M059J (cell line): ENCODE data around the gene OR6Y1. TPM values are rescaled to one million over a fixed set of nuclear protein-coding genes. Genes with fewer than 3 reads are reported as not detected.

Experiments
- DNase-seq: peaks from one replicate; pipeline ENCODE4 v3.0.0-alpha.2; 2012; ENCODE audit warnings: low read depth
- total RNA-seq: library from RNA; depleted of rRNA; stranded (reverse); fragments of >200 nt; shearing (Covaris generic); gene quantifications from 2 replicates; pipeline ENCODE4 v1.2.3, GENCODE V29; 2014; rRNA removed

Gene OR6Y1
- total RNA-seq = not detected in 2 replicates

- DNase-seq = no peak
These were observed at the start of gene OR6Y1 for GRCh38 chr1:158554352-158554751. Gene OR6Y1 (minus strand): TSS chr1:158554405. CDS start chr1:158548105, 6,300 bp downstream.

GRCh38 chr1:158600735-158601134, 46.5 kb upstream of the OR6Y1 start:
- DNase-seq = no peak

- no peak for DNase-seq
These were observed 32.7 kb upstream of the OR6Y1 start for GRCh38 chr1:158586942-158587341.

GRCh38 chr1:158583962-158584361, 29.8 kb upstream of the OR6Y1 start:
- no peak for DNase-seq

- DNase-seq = no peak
These were observed 25.5 kb upstream of the OR6Y1 start, which contains the start of gene OR10X1 for GRCh38 chr1:158579733-158580132. Gene OR10X1 (minus strand): TSS chr1:158579899. CDS start chr1:158579899, 0 bp downstream.

- no peak for DNase-seq
These were observed 23.4 kb upstream of the OR6Y1 start for GRCh38 chr1:158577561-158577960.

- DNase-seq = no peak
These were observed 18.0 kb upstream of the OR6Y1 start for GRCh38 chr1:158572226-158572625.

- no peak for DNase-seq
These were observed 16.3 kb upstream of the OR6Y1 start, which contains the start of gene OR6P1 for GRCh38 chr1:158570480-158570879. Gene OR6P1 (minus strand): TSS chr1:158570580. CDS start chr1:158563604, 6,976 bp downstream.

GRCh38 chr1:158564608-158565007, 10.4 kb upstream of the OR6Y1 start:
- DNase-seq = no peak

- no peak for DNase-seq
These were observed 9.6 kb upstream of the OR6Y1 start for GRCh38 chr1:158563853-158564252.

- DNase-seq = no peak
These were observed 5.5 kb upstream of the OR6Y1 start for GRCh38 chr1:158559696-158560095.

- DNase-seq = no peak
These were observed 1.9 kb downstream of the OR6Y1 start for GRCh38 chr1:158552296-158552695.

GRCh38 chr1:158547533-158547932, 6.7 kb downstream of the OR6Y1 start:
- no peak for DNase-seq

- DNase-seq = no peak
These were observed 16.6 kb downstream of the OR6Y1 start for GRCh38 chr1:158537609-158538008.

GRCh38 chr1:158534496-158534895, 19.7 kb downstream of the OR6Y1 start:
- DNase-seq = no peak

GRCh38 chr1:158527190-158527815, 26.9 kb downstream of the OR6Y1 start:
- DNase-seq = peak; percentile 25

- DNase-seq = no peak
These were observed 32.5 kb downstream of the OR6Y1 start for GRCh38 chr1:158521666-158522058.

- DNase-seq = no peak
These were observed 33.1 kb downstream of the OR6Y1 start for GRCh38 chr1:158520955-158521665.

- no peak for DNase-seq
These were observed 34.2 kb downstream of the OR6Y1 start for GRCh38 chr1:158520021-158520420.

GRCh38 chr1:158516966-158517365, 37.2 kb downstream of the OR6Y1 start:
- DNase-seq = no peak

- DNase-seq = peak; percentile 2
These were observed 44.6 kb downstream of the OR6Y1 start for GRCh38 chr1:158509471-158510156.

GRCh38 chr1:158507511-158507910, 46.7 kb downstream of the OR6Y1 start:
- DNase-seq = no peak
